ENCODE measurements around the gene EFL1.

Gene EFL1

GRCh38 chr15:82136120-82136519, 126.4 kb downstream of the EFL1 start:
- TF ChIP-seq MAX (IDR thresholded peaks at IDR 0.05) (no peak), RAD21 (IDR thresholded peaks at IDR 0.05; ENCODE audit: low read depth) (no peak), EGR1 (IDR thresholded peaks at IDR 0.05) (no peak), NFIC (IDR thresholded peaks at IDR 0.05) (no peak), CEBPB (IDR thresholded peaks at IDR 0.05) (no peak), ZBTB7A (IDR thresholded peaks at IDR 0.05; ENCODE audit: low read depth) (no peak), TAF1 (IDR thresholded peaks at IDR 0.05; ENCODE audit: low read depth) (no peak), TCF12 (IDR thresholded peaks at IDR 0.05; ENCODE audit: low read depth) (no peak), TEAD4 (IDR thresholded peaks at IDR 0.05) (no peak), REST (IDR thresholded peaks at IDR 0.05; ENCODE audit: low read depth) (no peak), CREB1 (IDR thresholded peaks at IDR 0.05; ENCODE audit: low read depth) (no peak), FOXM1 (IDR thresholded peaks at IDR 0.05; ENCODE audit: borderline replicate concordance, low read depth) (no peak), EP300 (IDR thresholded peaks at IDR 0.05; ENCODE audit: borderline replicate concordance) (no peak), YY1 (IDR thresholded peaks at IDR 0.05; ENCODE audit: low read depth) (no peak)
- TF ChIP-seq, protein P1, sequence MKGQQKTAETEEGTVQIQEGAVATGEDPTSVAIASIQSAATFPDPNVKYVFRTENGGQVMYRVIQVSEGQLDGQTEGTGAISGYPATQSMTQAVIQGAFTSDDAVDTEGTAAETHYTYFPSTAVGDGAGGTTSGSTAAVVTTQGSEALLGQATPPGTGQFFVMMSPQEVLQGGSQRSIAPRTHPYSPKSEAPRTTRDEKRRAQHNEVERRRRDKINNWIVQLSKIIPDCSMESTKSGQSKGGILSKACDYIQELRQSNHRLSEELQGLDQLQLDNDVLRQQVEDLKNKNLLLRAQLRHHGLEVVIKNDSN (IDR thresholded peaks at IDR 0.05), result no peak

DNA sequence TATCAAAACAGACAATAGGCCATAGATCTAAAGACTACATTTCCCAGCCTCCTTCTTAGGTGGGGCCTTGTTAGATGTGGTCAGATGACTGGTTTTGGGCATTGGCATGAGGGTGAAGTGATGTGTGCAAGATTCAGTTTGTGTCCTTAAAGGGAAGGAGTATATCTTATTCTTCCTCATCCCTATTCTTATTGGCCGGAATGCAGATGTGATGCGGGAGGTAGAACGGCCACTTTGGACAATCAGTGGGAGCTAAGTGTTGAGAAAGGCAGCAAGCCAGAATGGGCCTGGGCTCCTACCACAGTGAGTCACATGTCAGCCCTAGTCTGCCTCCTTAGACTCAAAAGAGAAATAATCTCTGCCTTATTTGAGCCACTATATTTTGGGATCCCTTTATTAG, 126.9 kb downstream of the EFL1 start:
- TF ChIP-seq RAD21 (IDR thresholded peaks at IDR 0.05; ENCODE audit: low read depth), result no peak
- TF ChIP-seq EGR1 (IDR thresholded peaks at IDR 0.05), result no peak

- TF ChIP-seq TEAD4 (IDR thresholded peaks at IDR 0.05) (no peak), TAF1 (IDR thresholded peaks at IDR 0.05; ENCODE audit: low read depth) (no peak), EGR1 (IDR thresholded peaks at IDR 0.05) (no peak), CREB1 (IDR thresholded peaks at IDR 0.05; ENCODE audit: low read depth) (no peak), EP300 (IDR thresholded peaks at IDR 0.05; ENCODE audit: borderline replicate concordance) (no peak), NFIC (IDR thresholded peaks at IDR 0.05) (no peak), MAX (IDR thresholded peaks at IDR 0.05) (no peak), FOXM1 (IDR thresholded peaks at IDR 0.05; ENCODE audit: borderline replicate concordance, low read depth) (no peak), TCF12 (IDR thresholded peaks at IDR 0.05; ENCODE audit: low read depth) (no peak), CEBPB (IDR thresholded peaks at IDR 0.05) (no peak), REST (IDR thresholded peaks at IDR 0.05; ENCODE audit: low read depth) (no peak), ZBTB7A (IDR thresholded peaks at IDR 0.05; ENCODE audit: low read depth) (no peak), YY1 (IDR thresholded peaks at IDR 0.05; ENCODE audit: low read depth) (no peak), RAD21 (IDR thresholded peaks at IDR 0.05; ENCODE audit: low read depth) (no peak)
- TF ChIP-seq, protein P1 (IDR thresholded peaks at IDR 0.05), result no peak
Measured at GRCh38 chr15:82134461-82134860, 128.1 kb downstream of the EFL1 start.

GRCh38 chr15:82133251-82133650, 129.3 kb downstream of the EFL1 start:
- TF ChIP-seq MAX (IDR thresholded peaks at IDR 0.05) (no peak), CEBPB (IDR thresholded peaks at IDR 0.05) (no peak), TEAD4 (IDR thresholded peaks at IDR 0.05) (no peak), ZBTB7A (IDR thresholded peaks at IDR 0.05; ENCODE audit: low read depth) (no peak), YY1 (IDR thresholded peaks at IDR 0.05; ENCODE audit: low read depth) (no peak), FOXM1 (IDR thresholded peaks at IDR 0.05; ENCODE audit: borderline replicate concordance, low read depth) (no peak), RAD21 (IDR thresholded peaks at IDR 0.05; ENCODE audit: low read depth) (no peak), REST (IDR thresholded peaks at IDR 0.05; ENCODE audit: low read depth) (no peak), EP300 (IDR thresholded peaks at IDR 0.05; ENCODE audit: borderline replicate concordance) (no peak), CREB1 (IDR thresholded peaks at IDR 0.05; ENCODE audit: low read depth) (no peak)
- TF ChIP-seq, protein P1 (IDR thresholded peaks at IDR 0.05), result no peak

Measured in Ishikawa (cell line).